CD4-positive, alpha-beta T cell treated with Interferon gamma for 1 hour (primary cell): ENCODE measurements around the gene MTMR8.
"Not testable (repeated sequence)": the region's sequence is repeated elsewhere in the genome, so short reads cannot be mapped to it uniquely, and the experiment has no call there.

Experiments used
- DNase-seq: peaks from one replicate; pipeline ENCODE4 v3.0.0-alpha.2; 2020

MTMR8 gene

DNA sequence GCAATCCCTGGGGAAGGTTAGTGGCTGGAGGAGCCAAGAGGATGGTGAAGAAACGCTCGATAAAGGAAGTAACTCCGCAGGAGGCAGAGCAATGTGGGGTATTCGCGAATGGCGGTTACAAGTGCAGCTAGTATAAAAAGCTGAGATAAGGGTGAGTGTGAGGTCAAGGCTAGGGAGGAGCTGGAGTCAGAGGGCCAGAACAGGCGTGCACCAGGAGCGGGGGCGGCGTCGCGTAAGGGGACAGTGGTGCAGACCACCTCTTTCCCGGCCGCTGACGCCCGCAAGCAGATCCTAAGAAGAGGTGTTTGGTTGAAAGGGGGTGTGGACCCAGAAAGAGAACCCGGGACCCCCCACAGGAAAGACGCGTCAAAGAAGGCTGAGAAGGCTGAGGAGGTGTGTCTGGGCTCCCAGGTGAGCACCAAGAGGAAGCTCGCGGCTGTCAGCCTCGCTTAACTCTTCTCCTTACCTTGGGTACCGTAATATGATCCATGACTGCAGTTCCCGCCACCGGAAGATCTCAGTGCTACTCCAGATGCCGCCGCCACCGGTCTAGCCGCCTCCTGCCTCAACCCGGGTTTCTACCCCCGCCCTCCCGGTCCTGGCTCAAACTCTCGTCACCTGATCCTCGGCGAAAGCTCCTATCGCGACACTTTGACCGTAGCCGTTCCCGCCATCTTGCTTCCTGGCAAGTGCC, at the start of gene MTMR8:
Gene MTMR8 (minus strand): TSS at position 579 of the 694 bp plus-strand sequence. CDS start 89 bp downstream, at position 490.
- peak; percentile 78 for DNase-seq

DNA sequence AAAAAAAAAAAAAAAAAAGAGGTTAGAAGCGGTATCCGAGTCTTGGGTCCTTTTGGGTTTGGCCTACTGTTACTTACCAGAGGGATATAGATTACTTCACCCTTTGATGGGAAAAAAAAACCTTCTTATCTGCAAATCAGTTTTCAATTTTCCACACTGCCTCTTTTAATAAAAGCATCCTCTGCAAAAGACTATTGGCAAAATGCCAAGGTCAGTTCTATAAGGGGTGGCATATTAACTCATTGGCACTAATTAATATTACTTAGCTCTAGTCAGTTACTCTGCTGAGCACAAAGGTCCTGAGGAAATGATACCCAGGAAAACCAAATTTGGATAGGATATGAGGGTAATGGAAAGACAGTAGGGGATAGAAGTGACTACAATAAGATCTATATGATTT, 44.3 kb upstream of the MTMR8 start:
- no peak for DNase-seq

DNA sequence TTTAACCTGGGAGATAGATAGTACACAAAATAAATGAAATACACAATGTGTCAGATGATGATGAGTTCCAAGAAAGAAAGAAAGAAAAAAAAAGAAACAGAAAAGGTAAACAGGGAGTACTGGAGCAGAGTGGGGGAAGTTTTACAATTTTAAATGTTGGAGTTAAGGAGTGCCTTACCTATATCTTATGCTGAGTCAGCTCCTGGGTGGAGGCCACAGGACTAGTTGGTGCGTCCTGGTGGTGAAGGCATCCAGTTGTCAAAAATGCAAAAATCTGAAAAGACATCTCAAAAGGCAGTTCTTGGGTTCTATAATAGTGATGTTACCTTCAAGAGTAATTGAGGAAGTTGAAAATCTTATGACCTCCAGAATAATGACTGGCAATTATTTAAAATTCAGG, 42.4 kb upstream of the MTMR8 start:
- no peak for DNase-seq

DNA sequence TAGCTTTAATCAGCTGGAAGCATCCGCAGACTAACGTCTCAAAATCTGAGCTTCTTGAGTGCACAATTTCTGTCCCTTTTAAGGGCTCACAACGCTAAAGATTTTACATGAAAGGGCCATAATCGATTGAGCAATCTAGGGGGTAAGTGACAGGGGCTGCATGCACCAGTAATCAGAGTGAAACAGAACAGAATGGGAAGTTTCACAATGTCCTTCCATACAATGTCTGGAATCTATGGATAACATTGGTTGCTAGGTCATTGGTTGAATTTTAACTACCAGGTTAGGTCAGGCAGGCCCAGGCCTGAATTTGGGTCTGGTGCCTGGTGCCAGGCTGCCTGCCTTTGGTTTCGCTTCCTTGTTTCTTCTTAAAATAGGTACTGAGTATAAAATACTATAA, 42.0 kb upstream of the MTMR8 start:
- DNase-seq, result no peak

DNA sequence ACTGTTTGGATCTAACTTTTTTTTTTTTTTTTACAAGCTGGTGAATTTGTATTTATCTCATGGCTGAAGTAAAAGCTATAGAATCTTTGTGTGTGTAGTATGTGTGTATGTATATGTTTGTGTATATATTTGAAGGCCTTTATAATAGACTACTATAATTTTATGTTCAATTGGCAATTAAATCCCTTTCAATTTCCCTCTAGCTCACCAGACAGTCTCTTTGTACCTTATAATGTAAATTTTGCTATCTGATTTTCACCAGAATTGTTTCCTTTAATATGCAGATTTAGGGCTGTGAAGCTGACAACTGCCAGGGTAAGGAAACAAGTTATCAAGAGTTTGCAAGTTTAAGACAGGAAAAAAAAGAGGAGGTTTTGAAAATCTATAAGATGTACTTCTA, 33.1 kb upstream of the MTMR8 start:
- no peak for DNase-seq

DNA sequence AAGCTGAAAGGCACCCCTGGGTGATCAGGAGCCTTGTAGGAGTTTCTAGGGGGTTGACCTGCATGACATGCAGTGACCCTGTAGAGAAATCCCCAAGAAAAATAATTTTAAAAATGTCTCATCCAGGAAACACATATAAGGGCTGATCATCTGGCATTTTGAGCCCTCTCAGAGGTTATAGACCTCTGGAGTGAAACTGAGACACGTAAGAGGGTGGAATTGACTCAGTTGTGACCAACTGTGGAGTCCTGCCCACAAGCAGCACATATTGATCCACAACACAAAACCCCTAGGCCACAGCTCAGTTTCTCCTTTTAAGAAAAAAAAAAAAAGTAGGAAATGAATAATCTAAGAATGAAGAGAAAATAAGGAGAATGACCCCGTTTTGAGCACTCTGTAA, 32.5 kb upstream of the MTMR8 start:
- no peak for DNase-seq

DNA sequence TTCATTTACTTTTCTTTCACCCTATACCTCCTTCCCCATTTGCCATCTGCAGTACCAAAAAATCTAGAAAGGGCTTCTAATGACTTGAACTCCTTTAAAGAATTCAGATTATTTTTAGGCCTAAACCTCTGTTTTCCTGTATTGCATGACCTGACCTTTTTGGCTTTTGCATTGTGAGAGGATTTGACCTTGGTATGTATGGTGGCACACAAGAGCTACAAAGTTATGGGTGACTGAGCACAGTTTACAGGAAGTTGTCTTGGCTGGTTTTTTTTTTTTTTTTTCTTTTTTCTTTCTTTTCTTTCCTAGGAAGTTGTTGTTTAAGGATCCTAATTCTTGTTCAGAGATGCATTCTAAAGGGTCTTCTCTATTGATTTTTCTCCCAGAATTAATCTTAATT, 32.0 kb upstream of the MTMR8 start:
- DNase-seq, result no peak

DNA sequence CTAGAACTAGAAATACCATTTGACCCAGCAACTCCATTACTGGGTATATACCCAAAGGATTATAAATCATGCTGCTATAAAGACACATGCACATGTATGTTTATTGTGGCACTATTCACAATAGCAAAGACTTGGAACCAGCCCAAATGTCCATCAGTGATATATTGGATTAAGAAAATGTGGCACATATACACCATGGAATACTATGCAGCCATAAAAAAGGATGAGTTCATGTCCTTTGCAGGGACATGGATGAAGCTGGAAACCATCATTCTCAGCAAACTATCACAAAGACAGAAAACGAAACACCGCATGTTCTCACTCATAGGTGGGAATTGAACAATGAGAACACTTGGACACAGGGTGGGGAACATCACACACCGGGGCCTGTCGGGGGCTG, 14.5 kb upstream of the MTMR8 start:
- not testable (repeated sequence) for DNase-seq

DNA sequence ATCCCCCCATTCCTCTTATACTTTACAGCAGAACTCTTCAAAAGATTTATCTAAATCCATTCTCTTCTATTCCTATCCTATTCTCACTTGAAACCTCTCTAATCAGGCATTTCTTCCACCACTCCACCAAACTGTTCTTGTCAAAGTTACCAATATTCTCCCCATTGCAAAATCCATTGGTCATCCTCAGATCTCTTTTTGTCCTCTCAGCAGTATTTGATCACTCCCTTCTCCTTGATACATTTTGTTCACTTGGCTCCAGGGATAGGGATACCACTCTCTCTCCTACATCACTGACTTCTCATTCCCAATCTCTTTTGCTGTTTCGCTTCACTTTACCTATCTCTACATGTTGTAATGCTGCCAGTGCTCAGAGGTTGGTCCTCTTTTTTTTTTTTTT, 2.8 kb upstream of the MTMR8 start:
- no peak for DNase-seq

DNA sequence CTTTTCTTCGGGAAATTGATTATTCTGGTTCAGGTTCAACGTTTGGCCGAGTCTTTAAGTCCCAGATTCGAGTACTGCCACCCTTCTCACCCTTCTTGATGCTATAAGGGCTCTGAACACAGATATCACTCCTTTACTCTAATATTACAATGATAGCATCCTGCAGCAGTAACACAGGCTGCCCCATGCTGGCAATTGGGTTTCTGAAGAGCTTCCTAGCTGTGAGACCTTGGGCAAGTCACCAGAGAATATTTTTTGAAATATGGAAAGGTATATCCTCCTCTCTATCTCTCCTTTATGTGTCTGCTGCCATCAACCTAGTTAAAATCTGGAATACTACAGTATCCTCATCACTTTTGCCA, 297 bp upstream of the MTMR8 start:
- no peak for DNase-seq

DNA sequence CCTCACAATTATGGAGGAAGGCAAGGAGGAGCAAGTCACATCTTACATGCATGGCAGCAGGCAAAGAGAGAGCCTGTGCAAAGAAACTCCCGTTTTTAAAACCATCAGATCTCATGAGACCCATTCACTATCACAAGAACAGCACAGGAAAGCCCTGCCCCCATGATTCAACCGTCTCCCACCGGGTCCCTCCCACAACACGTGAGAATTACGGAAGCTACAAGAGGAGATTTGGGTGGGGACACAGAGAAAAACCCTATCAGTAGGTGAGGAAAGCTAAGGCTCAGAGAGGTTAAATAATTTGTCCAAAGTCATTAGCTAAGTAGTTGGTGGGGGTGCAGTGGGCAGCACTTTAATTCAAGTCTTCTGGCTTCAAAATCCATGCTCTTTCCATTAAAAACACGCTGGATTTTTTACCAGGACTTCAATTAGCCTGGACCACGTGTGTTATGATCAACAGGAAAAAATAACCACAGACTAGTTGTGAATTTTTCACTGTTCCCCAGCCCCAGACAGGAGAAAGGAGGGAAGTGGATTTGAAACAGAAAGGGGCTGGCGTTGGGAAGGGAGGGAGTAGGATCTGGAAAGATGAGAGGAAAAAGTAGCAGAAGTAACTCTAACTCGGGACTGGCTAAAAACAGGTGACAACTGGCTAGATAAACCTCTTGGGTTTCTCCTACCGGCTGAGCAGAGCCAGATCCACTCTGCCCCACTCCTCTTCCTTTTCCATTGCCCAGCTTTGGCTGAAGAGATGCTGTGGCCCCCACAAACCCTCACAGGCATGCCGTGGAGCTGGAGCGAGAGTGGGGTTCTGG, 986 bp downstream of the MTMR8 start:
- no peak for DNase-seq

DNA sequence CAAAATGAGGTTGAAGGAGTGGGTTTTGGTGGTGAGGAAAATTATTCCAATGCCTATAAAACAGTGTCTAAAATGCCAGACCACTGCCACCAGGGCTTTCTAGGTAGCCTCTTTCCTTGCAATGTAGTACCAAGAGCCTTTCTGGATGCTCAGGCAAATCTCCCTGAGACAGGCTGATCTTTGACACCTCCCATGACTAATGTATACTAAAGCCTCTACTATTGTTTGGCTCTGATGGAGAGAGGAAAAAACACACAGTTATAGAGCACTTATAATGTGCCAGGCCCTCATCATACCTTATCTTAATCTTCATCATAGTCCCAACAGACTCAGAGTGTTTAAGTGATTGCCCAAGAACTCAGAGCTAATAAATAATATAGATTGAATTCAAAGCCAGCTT, 5.8 kb downstream of the MTMR8 start:
- no peak for DNase-seq

DNA sequence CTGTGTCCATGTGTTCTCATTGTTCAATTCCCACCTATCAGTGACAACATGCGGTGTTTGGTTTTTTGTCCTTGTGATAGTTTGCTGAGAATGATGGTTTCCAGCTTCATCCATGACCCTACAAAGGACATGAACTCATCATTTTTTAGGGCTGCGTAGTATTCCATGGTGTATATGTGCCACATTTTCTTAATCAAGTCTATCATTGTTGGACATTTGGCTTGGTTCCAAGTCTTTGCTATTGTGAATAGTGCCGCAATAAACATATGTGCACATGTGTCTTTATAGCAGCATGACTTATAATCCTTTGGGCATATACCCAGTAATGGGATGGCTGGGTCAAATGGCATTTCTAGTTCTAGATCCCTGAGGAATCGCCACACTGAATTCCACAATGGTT, 14.5 kb downstream of the MTMR8 start:
- not testable (repeated sequence) for DNase-seq

DNA sequence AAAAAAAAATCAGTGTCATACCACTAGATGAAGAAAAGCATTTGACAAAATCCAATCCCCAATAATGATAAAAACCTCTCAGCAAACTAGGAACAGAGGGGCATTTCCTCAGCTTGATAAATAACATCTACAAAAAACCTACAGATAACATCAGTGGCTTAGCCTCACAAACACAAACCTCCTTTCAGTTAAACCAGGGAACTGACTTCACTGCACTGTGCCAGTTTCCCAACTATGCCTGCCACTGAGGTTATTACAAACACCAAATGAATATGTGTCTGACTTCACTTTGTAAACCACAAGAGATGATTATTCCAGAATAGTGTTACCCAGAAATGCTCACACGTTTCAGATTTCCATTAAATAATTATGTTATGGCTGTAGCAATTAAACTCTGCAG, 15.3 kb downstream of the MTMR8 start:
- DNase-seq, result no peak

DNA sequence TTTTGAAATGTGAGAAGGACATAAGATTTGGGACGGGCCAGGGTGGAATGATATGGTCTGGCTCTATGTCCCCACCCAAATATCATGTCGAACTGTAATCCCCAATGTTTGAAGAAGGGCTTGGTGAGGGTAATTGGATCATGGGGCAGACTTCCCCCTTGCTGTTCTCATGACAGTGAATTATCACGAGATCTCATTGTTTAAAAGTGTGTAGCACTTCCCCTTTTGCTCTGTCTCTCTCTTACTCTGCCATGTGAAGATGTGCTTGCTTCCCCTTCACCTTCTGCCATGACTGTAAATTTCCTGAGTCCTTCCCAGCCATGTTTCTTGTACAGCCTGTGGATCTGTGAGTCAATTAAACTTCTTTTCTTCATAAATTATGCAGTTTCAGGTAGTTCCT, 17.5 kb downstream of the MTMR8 start:
- DNase-seq, result no peak

DNA sequence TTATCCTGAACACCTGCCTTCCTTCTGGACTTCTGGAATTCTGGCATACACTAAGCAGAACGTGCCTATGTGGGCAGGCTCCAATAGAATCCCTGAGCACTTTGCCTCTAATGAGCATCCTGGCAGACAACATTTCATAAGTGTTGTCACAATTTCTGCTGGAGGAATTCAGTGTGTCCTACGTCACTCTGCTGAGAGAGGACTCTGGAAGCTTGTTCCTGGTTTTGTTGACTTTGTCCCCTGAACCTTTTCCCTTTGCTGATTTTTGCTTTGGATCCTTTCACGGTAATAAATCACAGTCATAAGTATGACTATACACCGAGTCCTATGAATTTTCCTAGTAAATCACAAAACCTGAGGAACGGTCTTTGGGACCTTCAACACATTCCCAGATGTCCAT, 43.2 kb downstream of the MTMR8 start:
- DNase-seq, result no peak

DNA sequence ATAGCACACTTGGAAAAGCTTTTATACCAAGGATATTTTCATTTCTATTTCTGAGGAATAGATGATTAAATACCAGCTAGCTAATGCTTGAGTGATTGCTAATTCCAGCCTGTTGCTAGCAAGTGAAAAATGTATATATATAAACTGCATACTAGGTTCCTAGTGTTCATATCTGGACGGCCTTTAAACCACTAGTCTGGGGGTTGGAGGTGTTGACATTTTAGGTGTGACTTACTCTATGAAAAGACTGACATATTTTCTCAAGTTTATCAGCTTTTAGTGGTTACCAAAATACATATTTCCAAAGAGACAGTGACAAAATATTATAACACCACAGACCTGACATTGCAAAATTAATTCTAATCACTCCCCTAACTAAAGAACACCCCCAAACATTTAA, 44.7 kb downstream of the MTMR8 start:
- no peak for DNase-seq

DNA sequence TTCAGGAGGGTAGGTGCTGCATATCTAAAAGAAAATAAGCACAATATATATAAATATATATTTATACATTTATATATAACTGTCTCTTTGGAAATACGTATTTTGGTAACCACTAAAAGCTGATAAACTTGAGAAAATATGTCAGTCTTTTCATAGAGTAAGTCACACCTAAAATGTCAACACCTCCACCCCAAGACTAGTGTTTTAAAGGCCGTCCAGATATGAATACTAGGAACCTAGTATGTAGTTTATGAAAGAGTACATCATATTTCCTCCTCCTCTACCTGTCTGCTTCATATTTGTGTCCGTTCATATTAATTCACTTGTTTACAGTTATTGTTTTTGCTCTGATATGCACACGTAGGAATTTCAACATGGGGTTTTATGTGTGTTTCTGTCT, 45.2 kb downstream of the MTMR8 start:
- DNase-seq, result no peak

DNA sequence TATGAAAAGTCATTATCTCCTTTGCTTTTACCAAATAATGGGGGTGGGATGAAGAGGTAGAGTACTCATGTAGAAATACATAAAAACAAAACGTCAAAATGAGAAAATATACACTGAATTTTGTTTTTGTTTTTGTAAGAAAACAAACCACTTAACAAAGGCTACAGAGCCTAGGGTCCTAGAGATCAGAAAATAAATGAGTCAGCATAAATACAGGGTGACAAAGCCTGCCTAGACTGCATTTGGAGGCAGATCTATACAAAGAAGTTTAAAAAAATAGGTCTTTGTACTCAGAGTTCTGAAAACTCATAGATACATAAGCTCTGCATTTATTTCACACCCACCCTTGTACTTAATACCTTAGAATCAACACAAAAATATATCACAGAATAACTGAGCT, 52.4 kb downstream of the MTMR8 start:
- DNase-seq, result no peak

DNA sequence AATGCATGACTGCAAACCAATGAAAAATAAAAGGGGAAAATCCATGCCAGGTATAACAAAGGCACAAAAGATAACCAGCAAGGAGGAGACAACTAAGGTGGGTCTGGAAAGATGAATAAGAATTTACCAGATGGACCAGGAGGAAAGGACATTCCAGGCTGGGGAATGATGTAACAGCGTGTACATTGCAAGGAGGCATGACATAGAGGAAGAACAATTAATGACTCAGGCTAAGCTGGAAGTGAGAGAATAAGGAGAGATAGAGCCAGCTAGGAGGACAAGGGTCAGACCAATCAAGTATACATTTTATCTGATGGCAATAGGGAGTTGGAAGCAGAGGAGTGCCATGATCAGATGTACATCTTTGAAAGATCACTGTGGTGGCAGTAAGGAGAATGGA, 57.0 kb downstream of the MTMR8 start:
- no peak for DNase-seq

DNA sequence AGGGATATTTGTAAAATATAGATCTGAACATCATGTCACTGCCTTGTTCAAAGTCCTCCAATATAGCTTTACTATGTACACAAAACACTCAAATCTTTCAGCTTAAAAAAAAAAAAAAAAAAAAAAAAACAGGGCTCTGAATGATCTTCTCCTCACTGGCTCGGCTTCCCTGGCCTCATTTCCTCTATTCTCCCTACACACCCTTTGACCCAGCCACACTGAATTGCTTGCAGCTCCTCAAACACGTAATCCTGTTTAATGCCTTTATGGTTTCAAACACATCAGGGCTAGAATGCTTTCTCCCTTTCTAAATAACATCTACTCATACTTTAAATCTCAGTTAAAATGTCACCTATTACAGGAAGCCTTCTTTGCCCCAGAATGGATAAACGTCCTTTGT, 60.8 kb downstream of the MTMR8 start:
- DNase-seq, result no peak

DNA sequence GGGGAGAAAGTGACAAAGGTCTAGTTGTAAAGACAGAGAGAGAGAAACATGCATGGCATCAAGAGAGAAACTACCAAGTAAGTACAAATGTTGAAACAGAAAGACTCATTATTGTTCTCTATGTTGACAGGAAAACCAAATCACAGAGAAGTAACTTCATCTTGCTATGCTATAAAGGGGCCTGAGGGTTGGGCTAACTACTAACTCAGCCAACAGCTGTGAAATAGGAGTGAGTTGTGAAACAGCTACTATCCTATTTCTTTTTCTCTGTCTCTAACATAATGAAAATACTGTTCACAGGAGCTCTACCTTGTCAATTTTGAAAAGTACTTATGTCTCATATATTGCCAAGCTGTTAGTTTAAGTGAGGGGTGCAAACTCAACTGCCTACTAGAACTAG, 65.0 kb downstream of the MTMR8 start:
- no peak for DNase-seq

DNA sequence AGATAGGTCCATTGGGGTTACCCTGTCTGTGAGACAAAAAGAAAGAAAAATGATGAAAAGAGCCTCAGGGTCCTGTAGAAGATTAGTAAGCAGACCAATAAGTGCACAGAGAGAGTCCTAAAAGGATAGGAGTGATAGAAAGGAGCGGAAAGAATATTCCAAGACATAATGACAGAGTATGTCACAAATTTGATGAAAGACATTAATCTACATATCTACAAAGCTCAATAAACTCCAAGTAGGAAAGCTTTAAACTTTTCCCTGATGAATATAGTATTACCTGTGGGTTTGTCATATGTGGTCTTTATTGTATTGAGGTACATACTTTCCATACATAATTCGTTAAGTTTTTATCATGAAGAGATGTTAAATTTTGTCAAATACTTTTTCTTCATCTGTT, 73.7 kb downstream of the MTMR8 start:
- DNase-seq, result no peak

DNA sequence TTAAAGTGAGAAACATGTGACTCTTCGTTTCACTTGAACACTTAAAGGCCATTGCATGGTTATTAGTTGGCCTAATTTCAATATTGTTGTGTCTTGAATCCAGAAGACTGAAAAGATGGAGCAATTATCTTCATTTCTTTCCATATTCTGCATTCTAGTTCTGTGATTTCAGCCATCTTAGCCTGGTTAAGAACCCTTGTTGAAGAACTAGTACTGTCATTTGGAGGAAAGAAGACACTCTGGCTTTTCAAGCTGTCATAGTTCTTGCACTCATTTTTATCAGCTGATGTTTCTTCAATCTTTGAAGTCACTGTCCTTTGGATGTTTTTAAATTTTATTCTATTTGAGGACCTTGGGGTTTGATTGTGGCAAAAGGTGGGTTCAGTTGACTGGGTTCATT, 81.6 kb downstream of the MTMR8 start:
- DNase-seq, result no peak

DNA sequence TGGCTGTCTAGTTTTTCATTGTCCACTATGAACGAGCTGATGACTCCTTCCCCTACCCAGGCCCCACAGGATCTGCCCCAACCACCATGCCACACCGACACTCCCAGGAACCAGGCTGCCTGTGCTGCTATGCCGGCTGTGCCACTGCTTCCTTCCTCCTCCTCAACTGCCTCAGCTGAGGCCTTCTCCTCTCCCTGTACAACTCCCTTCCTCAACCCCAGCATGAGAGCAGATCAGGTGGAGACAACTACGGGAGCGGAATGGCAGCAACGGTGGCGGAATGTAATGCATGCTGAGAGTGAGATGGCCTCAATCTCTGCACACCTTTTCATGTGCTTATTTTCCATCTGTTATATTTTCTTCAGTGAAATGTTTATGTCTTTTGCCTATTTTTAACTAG, 88.5 kb downstream of the MTMR8 start:
- DNase-seq, result no peak
